OCI-LY3 (cell line): ENCODE data around the gene TLN1.

Experiments used
- H2AFZ ChIP-seq: fragments of 200-600, 300-600 bp; shearing (Covaris generic); 2 replicates; pipeline ENCODE4 v1.6.0; 2014; ENCODE audit warnings: antibody characterized with exemption, low read depth, low read length
- H3K27ac ChIP-seq: fragments of 200-600, 300-600 bp; sonication (generic); 2 replicates; pipeline ENCODE4 v1.5.1; 2014; ENCODE audit warnings: mild to moderate bottlenecking, low read length, moderate library complexity, mixed read lengths
- H3K27me3 ChIP-seq: fragments of 200-600, 300-600 bp; sonication (generic); 2 replicates; pipeline ENCODE4 v1.6.1; 2014; ENCODE audit warnings: low read depth, low read length, mixed read lengths
- H3K36me3 ChIP-seq: fragments of 200-600, 300-600 bp; sonication (generic); replicated peaks from 2 replicates; pipeline ENCODE3; 2014; ENCODE audit warnings: low read depth, low read length, mixed read lengths
- H3K4me1 ChIP-seq: fragments of 300-600, 200-600 bp; sonication (generic); 2 replicates; pipeline ENCODE4 v1.6.1; 2014; ENCODE audit warnings: low read length, mixed read lengths
- H3K4me2 ChIP-seq: fragments of 200-600, 300-600 bp; sonication (generic); 2 replicates; pipeline ENCODE4 v1.6.1; 2014; ENCODE audit warnings: low read length, mixed read lengths
- H3K4me3 ChIP-seq: fragments of 300-600, 200-600 bp; sonication (generic); 2 replicates; pipeline ENCODE4 v1.5.1; 2014; ENCODE audit warnings: antibody characterized with exemption, mild to moderate bottlenecking, low read length, moderate library complexity
- H3K79me2 ChIP-seq: fragments of 300-600, 200-600 bp; shearing (Covaris generic); 2 replicates; pipeline ENCODE4 v1.6.1; 2014; ENCODE audit warnings: mild to moderate bottlenecking, low read length, mixed read lengths
- H3K9ac ChIP-seq: fragments of 300-600, 200-600 bp; shearing (Covaris generic); 2 replicates; pipeline ENCODE4 v1.6.0; 2014; ENCODE audit warnings: mild to moderate bottlenecking, low read length, moderate library complexity
- H3K9me3 ChIP-seq: fragments of 200-600, 300-600 bp; shearing (Covaris generic); 2 replicates; pipeline ENCODE4 v1.6.1; 2014; ENCODE audit warnings: low read length, mixed read lengths; ENCODE audit not compliant: insufficient read depth
- H4K20me1 ChIP-seq: fragments of 200-600, 300-600 bp; sonication (generic); 2 replicates; pipeline ENCODE4 v1.6.1; 2016; ENCODE audit warnings: low read length, mixed read lengths; ENCODE audit not compliant: insufficient read depth
- EZH2phosphoT487 ChIP-seq: fragments of 200-600 bp; shearing (Covaris generic); IDR thresholded peaks from 2 replicates; pipeline ENCODE4 v1.6.1; 2018; ENCODE audit warnings: antibody characterized with exemption, mixed run types, low read depth
- TF ChIP-seq, protein P1 (sequence below): fragments of 200-600, 300-600 bp; sonication (generic); IDR thresholded peaks from 2 replicates; pipeline ENCODE4 v1.5.1; 2014; ENCODE audit warnings: antibody characterized with exemption, low read length, low read depth

TLN1 gene

DNA sequence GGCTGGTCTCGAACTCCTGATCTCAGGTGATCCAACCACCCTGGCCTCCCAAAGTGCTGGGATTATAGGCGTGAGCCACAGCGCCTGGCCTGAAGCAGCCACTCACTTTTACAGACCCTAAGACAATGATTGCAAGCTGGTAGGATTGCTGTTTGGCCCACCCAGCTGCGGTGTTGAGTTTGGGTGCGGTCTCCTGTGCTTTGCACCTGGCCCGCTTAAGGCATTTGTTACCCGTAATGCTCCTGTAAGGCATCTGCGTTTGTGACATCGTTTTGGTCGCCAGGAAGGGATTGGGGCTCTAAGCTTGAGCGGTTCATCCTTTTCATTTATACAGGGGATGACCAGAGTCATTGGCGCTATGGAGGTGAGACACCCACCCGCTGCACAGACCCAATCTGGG, 56.8 kb downstream of the TLN1 start:
- TF ChIP-seq, protein P1, sequence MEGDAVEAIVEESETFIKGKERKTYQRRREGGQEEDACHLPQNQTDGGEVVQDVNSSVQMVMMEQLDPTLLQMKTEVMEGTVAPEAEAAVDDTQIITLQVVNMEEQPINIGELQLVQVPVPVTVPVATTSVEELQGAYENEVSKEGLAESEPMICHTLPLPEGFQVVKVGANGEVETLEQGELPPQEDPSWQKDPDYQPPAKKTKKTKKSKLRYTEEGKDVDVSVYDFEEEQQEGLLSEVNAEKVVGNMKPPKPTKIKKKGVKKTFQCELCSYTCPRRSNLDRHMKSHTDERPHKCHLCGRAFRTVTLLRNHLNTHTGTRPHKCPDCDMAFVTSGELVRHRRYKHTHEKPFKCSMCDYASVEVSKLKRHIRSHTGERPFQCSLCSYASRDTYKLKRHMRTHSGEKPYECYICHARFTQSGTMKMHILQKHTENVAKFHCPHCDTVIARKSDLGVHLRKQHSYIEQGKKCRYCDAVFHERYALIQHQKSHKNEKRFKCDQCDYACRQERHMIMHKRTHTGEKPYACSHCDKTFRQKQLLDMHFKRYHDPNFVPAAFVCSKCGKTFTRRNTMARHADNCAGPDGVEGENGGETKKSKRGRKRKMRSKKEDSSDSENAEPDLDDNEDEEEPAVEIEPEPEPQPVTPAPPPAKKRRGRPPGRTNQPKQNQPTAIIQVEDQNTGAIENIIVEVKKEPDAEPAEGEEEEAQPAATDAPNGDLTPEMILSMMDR = no peak
- no peak for TF ChIP-seq EZH2phosphoT487
- Histone ChIP-seq H3K27ac (no peak overlapping the region), H3K4me2 (peak overlapping the region; percentile 50), H3K4me3 (peak overlapping the region; percentile 63), H3K27me3 (peaks cover 10% of the 10 kb centered on the region), H3K4me1 (peaks cover 9% of the 10 kb centered on the region), H4K20me1 (no peaks in the 10 kb centered on the region), H3K79me2 (no peaks in the 10 kb centered on the region), H3K9me3 (no peaks in the 10 kb centered on the region), H3K9ac (peak overlapping the region; percentile 41; the same call in 1 of the 2 replicates), H2AFZ (peak overlapping the region; percentile 46; the same call in 1 of the 2 replicates), H3K36me3 (no peaks in the 10 kb centered on the region)

DNA sequence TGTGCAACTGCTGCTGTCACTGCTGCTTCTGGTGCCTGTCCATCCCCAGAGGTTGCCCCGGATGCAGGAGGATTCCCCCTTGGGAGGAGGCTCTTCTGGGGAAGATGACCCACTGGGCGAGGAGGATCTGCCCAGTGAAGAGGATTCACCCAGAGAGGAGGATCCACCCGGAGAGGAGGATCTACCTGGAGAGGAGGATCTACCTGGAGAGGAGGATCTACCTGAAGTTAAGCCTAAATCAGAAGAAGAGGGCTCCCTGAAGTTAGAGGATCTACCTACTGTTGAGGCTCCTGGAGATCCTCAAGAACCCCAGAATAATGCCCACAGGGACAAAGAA, 58.0 kb downstream of the TLN1 start:
- peak overlapping the region; percentile 68 for H3K4me3 ChIP-seq
- no peaks in the 10 kb centered on the region for H3K9me3 ChIP-seq
- peaks cover 3% of the 10 kb centered on the region; the same call in 1 of the 2 replicates for H3K4me1 ChIP-seq
- H2AFZ ChIP-seq = no peak overlapping the region
- H3K36me3 ChIP-seq = no peaks in the 10 kb centered on the region
- no peaks in the 10 kb centered on the region for H3K79me2 ChIP-seq
- H3K27me3 ChIP-seq = peaks cover 10% of the 10 kb centered on the region
- H3K27ac ChIP-seq = no peak overlapping the region
- peak overlapping the region; percentile 22; the same call in 1 of the 2 replicates for H3K9ac ChIP-seq
- H4K20me1 ChIP-seq = no peaks in the 10 kb centered on the region
- TF ChIP-seq, protein P1 = no peak
- no peak for TF ChIP-seq EZH2phosphoT487
- H3K4me2 ChIP-seq = peak overlapping the region; percentile 53

DNA sequence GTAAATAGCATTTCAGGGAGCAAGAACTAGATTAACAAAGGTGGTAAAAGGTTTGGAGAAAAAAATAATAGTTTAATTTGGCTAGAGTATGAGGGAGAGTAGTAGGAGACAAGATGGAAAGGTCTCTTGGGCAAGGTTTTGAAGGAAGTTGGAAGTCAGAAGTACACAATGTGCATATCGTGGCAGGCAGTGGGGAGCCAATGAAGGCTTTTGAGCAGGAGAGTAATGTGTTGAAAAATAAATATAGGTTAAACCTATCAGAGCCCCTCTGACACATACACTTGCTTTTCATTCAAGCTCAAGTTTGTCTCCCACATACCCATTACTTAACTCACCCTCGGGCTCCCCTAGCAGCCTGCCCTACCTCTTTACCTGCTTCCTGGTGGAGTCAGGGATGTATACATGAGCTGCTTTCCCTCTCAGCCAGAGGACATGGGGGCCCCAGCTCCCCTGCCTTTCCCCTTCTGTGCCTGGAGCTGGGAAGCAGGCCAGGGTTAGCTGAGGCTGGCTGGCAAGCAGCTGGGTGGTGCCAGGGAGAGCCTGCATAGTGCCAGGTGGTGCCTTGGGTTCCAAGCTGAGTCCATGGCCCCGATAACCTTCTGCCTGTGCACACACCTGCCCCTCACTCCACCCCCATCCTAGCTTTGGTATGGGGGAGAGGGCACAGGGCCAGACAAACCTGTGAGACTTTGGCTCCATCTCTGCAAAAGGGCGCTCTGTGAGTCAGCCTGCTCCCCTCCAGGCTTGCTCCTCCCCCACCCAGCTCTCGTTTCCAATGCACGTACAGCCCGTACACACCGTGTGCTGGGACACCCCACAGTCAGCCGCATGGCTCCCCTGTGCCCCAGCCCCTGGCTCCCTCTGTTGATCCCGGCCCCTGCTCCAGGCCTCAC, 58.6 kb downstream of the TLN1 start, which contains the start of gene CA9:
Gene CA9, plus strand, starts transcription at position 797 of the 893 bp plus-strand sequence. Its CDS starts 32 bp downstream, at position 829.
- Histone ChIP-seq H3K27ac (no peak within 1 kb of the TSS), H3K36me3 (no peaks in the 10 kb centered on the region), H4K20me1 (no peaks in the 10 kb centered on the region), H3K4me3 (peak within 1 kb of the TSS; percentile 68), H3K27me3 (peaks cover 10% of the 10 kb centered on the region), H3K9ac (peak within 1 kb of the TSS; percentile 22; the same call in 1 of the 2 replicates), H3K9me3 (no peaks in the 10 kb centered on the region), H2AFZ (no peak within 1 kb of the TSS), H3K79me2 (no peaks in the 10 kb centered on the region), H3K4me2 (peak within 1 kb of the TSS; percentile 53), H3K4me1 (peaks cover 3% of the 10 kb centered on the region; the same call in 1 of the 2 replicates)
- TF ChIP-seq, protein P1 = no peak
- TF ChIP-seq EZH2phosphoT487 = no peak
